H1 (cell line): ENCODE results near the gene HDAC9.

ENCODE experiments used
- EP300 ChIP-seq, 2 experiments: IDR thresholded peaks; 1 replicate in 1 of 2; 2 replicates in 1 of 2; pipeline ENCODE4 v1.6.1; 2011 to 2012; ENCODE audit warnings: low read depth in 2 of 2, low read length in 2 of 2, mild to moderate bottlenecking in 2 of 2, borderline replicate concordance in 1 of 2, inconsistent platforms in 1 of 2, moderate library complexity in 1 of 2
- EZH2 ChIP-seq: fragments of 200-600 bp; sonication (generic); IDR thresholded peaks from 2 replicates; pipeline ENCODE4 v1.7.1; 2012; ENCODE audit warnings: low read depth, mild to moderate bottlenecking, moderate library complexity, low read length, inconsistent platforms; ENCODE audit not compliant: severe bottlenecking
- GABPA ChIP-seq: IDR thresholded peaks from 2 replicates; pipeline ENCODE4 v1.6.1; 2011; ENCODE audit warnings: mild to moderate bottlenecking, low read length, moderate library complexity, borderline replicate concordance; ENCODE audit not compliant: insufficient read depth
- RAD21 ChIP-seq, 2 experiments: IDR thresholded peaks in 1 of 2; conservative IDR thresholded peaks in 1 of 2; 2 replicates each; pipeline ENCODE4 v1.6.1; 2011; ENCODE audit warnings: low read depth in 2 of 2, low read length in 2 of 2, improper control_type of control experiment in 1 of 2, inconsistent platforms in 1 of 2, mild to moderate bottlenecking in 1 of 2, moderate library complexity in 1 of 2
- TF ChIP-seq, protein P1 (sequence below), 3 experiments: IDR thresholded peaks; 1 replicate in 2 of 3; 2 replicates in 1 of 3; pipeline versions ENCODE4 v1.5.1 to v1.6.1; 2011; ENCODE audit warnings: low read length in 3 of 3, mild to moderate bottlenecking in 3 of 3, inconsistent platforms in 2 of 3, low read depth in 1 of 3, moderate library complexity in 1 of 3; ENCODE audit not compliant: insufficient read depth in 1 of 3; ENCODE audit errors: control extremely low read depth in 1 of 3
- TF ChIP-seq, protein P2 (sequence below): fragments of 300-600 bp; sonication (generic); IDR thresholded peaks from 2 replicates; pipeline ENCODE4 v1.7.1; 2012; ENCODE audit warnings: low read length, moderate library complexity, mild to moderate bottlenecking, inconsistent platforms; ENCODE audit not compliant: insufficient replicate concordance

DNA sequence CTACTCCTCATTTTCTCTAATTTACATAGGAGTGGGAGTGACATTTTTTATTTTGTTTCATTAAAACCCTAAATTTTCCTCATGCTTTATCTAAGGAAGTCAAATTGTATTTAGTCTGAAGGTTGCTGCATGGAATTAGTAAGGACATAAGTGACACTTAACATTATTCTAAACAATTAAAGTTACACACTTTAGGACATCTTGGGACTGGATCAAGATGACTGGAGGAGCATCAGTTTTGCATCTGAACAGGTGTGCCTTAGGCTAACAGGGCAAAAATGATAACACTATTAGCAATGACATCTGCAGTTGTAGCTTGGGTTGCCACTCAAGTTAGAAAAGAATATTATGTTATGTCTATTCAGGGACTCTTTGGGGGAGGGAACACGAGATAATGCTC, 199.4 kb downstream of the HDAC9 start:
- TF ChIP-seq, protein P1, sequence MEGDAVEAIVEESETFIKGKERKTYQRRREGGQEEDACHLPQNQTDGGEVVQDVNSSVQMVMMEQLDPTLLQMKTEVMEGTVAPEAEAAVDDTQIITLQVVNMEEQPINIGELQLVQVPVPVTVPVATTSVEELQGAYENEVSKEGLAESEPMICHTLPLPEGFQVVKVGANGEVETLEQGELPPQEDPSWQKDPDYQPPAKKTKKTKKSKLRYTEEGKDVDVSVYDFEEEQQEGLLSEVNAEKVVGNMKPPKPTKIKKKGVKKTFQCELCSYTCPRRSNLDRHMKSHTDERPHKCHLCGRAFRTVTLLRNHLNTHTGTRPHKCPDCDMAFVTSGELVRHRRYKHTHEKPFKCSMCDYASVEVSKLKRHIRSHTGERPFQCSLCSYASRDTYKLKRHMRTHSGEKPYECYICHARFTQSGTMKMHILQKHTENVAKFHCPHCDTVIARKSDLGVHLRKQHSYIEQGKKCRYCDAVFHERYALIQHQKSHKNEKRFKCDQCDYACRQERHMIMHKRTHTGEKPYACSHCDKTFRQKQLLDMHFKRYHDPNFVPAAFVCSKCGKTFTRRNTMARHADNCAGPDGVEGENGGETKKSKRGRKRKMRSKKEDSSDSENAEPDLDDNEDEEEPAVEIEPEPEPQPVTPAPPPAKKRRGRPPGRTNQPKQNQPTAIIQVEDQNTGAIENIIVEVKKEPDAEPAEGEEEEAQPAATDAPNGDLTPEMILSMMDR (IDR thresholded peaks at IDR 0.05; ENCODE audit: control extremely low read depth in 1 of 3, insufficient read depth in 1 of 3, low read depth in 1 of 3, low read length in 3 of 3): no peak
- TF ChIP-seq EP300 (IDR thresholded peaks at IDR 0.05; ENCODE audit: borderline replicate concordance in 1 of 2, low read depth in 2 of 2, low read length in 2 of 2) (no peak), GABPA (no peak), EZH2 (no peak), RAD21 (IDR thresholded peaks at IDR 0.05 in 1 of 2, conservative IDR thresholded peaks at IDR 0.05 in 1 of 2; ENCODE audit: low read depth in 2 of 2, low read length in 2 of 2) (no peak)
- TF ChIP-seq, protein P2, sequence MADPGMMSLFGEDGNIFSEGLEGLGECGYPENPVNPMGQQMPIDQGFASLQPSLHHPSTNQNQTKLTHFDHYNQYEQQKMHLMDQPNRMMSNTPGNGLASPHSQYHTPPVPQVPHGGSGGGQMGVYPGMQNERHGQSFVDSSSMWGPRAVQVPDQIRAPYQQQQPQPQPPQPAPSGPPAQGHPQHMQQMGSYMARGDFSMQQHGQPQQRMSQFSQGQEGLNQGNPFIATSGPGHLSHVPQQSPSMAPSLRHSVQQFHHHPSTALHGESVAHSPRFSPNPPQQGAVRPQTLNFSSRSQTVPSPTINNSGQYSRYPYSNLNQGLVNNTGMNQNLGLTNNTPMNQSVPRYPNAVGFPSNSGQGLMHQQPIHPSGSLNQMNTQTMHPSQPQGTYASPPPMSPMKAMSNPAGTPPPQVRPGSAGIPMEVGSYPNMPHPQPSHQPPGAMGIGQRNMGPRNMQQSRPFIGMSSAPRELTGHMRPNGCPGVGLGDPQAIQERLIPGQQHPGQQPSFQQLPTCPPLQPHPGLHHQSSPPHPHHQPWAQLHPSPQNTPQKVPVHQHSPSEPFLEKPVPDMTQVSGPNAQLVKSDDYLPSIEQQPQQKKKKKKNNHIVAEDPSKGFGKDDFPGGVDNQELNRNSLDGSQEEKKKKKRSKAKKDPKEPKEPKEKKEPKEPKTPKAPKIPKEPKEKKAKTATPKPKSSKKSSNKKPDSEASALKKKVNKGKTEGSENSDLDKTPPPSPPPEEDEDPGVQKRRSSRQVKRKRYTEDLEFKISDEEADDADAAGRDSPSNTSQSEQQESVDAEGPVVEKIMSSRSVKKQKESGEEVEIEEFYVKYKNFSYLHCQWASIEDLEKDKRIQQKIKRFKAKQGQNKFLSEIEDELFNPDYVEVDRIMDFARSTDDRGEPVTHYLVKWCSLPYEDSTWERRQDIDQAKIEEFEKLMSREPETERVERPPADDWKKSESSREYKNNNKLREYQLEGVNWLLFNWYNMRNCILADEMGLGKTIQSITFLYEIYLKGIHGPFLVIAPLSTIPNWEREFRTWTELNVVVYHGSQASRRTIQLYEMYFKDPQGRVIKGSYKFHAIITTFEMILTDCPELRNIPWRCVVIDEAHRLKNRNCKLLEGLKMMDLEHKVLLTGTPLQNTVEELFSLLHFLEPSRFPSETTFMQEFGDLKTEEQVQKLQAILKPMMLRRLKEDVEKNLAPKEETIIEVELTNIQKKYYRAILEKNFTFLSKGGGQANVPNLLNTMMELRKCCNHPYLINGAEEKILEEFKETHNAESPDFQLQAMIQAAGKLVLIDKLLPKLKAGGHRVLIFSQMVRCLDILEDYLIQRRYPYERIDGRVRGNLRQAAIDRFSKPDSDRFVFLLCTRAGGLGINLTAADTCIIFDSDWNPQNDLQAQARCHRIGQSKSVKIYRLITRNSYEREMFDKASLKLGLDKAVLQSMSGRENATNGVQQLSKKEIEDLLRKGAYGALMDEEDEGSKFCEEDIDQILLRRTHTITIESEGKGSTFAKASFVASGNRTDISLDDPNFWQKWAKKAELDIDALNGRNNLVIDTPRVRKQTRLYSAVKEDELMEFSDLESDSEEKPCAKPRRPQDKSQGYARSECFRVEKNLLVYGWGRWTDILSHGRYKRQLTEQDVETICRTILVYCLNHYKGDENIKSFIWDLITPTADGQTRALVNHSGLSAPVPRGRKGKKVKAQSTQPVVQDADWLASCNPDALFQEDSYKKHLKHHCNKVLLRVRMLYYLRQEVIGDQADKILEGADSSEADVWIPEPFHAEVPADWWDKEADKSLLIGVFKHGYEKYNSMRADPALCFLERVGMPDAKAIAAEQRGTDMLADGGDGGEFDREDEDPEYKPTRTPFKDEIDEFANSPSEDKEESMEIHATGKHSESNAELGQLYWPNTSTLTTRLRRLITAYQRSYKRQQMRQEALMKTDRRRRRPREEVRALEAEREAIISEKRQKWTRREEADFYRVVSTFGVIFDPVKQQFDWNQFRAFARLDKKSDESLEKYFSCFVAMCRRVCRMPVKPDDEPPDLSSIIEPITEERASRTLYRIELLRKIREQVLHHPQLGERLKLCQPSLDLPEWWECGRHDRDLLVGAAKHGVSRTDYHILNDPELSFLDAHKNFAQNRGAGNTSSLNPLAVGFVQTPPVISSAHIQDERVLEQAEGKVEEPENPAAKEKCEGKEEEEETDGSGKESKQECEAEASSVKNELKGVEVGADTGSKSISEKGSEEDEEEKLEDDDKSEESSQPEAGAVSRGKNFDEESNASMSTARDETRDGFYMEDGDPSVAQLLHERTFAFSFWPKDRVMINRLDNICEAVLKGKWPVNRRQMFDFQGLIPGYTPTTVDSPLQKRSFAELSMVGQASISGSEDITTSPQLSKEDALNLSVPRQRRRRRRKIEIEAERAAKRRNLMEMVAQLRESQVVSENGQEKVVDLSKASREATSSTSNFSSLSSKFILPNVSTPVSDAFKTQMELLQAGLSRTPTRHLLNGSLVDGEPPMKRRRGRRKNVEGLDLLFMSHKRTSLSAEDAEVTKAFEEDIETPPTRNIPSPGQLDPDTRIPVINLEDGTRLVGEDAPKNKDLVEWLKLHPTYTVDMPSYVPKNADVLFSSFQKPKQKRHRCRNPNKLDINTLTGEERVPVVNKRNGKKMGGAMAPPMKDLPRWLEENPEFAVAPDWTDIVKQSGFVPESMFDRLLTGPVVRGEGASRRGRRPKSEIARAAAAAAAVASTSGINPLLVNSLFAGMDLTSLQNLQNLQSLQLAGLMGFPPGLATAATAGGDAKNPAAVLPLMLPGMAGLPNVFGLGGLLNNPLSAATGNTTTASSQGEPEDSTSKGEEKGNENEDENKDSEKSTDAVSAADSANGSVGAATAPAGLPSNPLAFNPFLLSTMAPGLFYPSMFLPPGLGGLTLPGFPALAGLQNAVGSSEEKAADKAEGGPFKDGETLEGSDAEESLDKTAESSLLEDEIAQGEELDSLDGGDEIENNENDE: no peak
